ENCODE measurements around the gene HINT2.

DNA sequence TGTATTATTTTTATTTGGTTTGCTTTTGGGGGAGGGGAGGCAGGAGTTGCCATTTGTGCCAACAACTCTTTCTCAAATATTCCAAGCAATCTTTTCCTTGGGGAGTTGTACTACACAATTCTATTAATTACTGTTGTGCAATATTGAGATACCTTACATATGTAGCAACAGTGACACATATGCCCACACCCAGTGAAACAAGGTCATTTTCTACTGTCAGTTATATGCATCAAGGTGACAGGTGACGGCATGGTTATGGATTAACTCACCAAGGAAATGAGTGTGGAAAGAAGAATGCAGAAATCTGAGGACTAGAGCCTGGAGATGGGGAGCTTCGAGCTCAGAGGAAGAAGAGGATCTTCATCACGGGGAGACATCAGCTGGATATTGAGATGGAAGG, 42.9 kb downstream of the HINT2 start:
- no peak for TF ChIP-seq EZH2phosphoT487 (IDR thresholded peaks at IDR 0.05)
- TF ChIP-seq, protein P1, sequence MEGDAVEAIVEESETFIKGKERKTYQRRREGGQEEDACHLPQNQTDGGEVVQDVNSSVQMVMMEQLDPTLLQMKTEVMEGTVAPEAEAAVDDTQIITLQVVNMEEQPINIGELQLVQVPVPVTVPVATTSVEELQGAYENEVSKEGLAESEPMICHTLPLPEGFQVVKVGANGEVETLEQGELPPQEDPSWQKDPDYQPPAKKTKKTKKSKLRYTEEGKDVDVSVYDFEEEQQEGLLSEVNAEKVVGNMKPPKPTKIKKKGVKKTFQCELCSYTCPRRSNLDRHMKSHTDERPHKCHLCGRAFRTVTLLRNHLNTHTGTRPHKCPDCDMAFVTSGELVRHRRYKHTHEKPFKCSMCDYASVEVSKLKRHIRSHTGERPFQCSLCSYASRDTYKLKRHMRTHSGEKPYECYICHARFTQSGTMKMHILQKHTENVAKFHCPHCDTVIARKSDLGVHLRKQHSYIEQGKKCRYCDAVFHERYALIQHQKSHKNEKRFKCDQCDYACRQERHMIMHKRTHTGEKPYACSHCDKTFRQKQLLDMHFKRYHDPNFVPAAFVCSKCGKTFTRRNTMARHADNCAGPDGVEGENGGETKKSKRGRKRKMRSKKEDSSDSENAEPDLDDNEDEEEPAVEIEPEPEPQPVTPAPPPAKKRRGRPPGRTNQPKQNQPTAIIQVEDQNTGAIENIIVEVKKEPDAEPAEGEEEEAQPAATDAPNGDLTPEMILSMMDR (IDR thresholded peaks at IDR 0.05): no peak
- TF ChIP-seq EZH2 (IDR thresholded peaks at IDR 0.05): no peak
